ENCODE measurements around the gene TPX2. TPM values are rescaled to one million over a fixed set of nuclear protein-coding genes. Genes with fewer than 3 reads are reported as not detected.
A peak's percentile ranks its signal among the peaks of the same experiment; 100 is the strongest.

The TPX2 gene
- total and polyA plus RNA-seq, 2 donors (not counting 1 experiment from before 2014, with no cell fraction given): 0.30 to 0.31 TPM

- ATAC-seq (ENCODE audit: low read depth) (no peak), DNase-seq (no peak)
- no peak for TF ChIP-seq EZH2 (IDR thresholded peaks at IDR 0.05; ENCODE audit: borderline replicate concordance, insufficient read depth, low read depth, low read length, poor library complexity, severe bottlenecking)
- H3K79me2 ChIP-seq (ENCODE audit: control insufficient read depth, insufficient read depth, low read length): peaks cover 37% of the 10 kb centered on the region
- H2AFZ ChIP-seq (ENCODE audit: insufficient read depth, low read depth, low read length, poor library complexity, severe bottlenecking): no peak overlapping the region
- Mint-ChIP-seq H3K27ac (peak overlapping the region; percentile 56), H3K9me3 (ENCODE audit: insufficient read depth) (no peaks in the 10 kb centered on the region), H3K27me3 (no peaks in the 10 kb centered on the region), H3K4me3 (no peak overlapping the region), H3K4me1 (peaks cover 28% of the 10 kb centered on the region)
- H3K9me3 ChIP-seq (ENCODE audit: control extremely low read depth in 1 of 3, control insufficient read depth in 2 of 3, insufficient read depth in 1 of 3, low read length in 2 of 3): no peaks in the 10 kb centered on the region
- ChIA-PET CTCF (interaction anchor here (2.3 to 3.6 kb wide), 2 partner anchors 9 to 32 kb away, joined by 6 to 18 read pairs; no protein-coding TSS in a partner anchor), POLR2A (interaction anchor here (0.8 kb wide), 1 partner anchor 8 kb away, joined by 4 read pairs; no protein-coding TSS in a partner anchor)
- H3K9ac ChIP-seq (ENCODE audit: low read length): no peak overlapping the region
- peaks cover 7 to 12% of the 10 kb centered on the region in 2 experiments for H3K36me3 ChIP-seq (replicated peaks in 1 of 2; ENCODE audit: control extremely low read depth in 1 of 2, control insufficient read depth in 1 of 2, extremely low read depth in 1 of 2, insufficient read depth in 2 of 2, low read length in 1 of 2)
- no peaks in the 10 kb centered on the region for H3K27me3 ChIP-seq (replicated peaks in 1 of 4; ENCODE audit: control extremely low read depth in 1 of 4, control insufficient read depth in 3 of 4, insufficient read depth in 4 of 4, low read length in 3 of 4)
- no peaks in the 10 kb centered on the region for H4K20me1 ChIP-seq (ENCODE audit: control insufficient read depth, insufficient read depth, low read length, poor library complexity, severe bottlenecking)
- H3K27ac ChIP-seq (ENCODE audit: low read length in 2 of 2): no peak overlapping the region
- H3K4me2 ChIP-seq (replicated peaks; ENCODE audit: low read depth, low read length, poor library complexity, severe bottlenecking): no peak overlapping the region
- H3K4me3 ChIP-seq (ENCODE audit: control extremely low read depth in 1 of 5, extremely low read depth in 1 of 5, insufficient read depth in 1 of 5, low read depth in 2 of 5, low read length in 4 of 5): no peak overlapping the region
- intact Hi-C loops (cut with micrococcal nuclease): no loop called here
- WGBS (ENCODE audit: insufficient coverage): 83% methylated on average over 3 of the region's 6 CpGs
- peaks cover 9 to 21% of the 10 kb centered on the region in 2 donors for H3K4me1 ChIP-seq (ENCODE audit: control insufficient read depth in 2 of 2, insufficient read depth in 2 of 2, low read length in 2 of 2)
Measured at GRCh38 chr20:31693402-31693801, 45.7 kb upstream of the TPX2 start.

- H3K4me2 ChIP-seq (replicated peaks; ENCODE audit: low read depth, low read length, poor library complexity, severe bottlenecking): no peak overlapping the region
- H3K27ac ChIP-seq (ENCODE audit: low read length in 2 of 2): no peak overlapping the region
- DNase-seq: no peak
- no peak overlapping the region for H2AFZ ChIP-seq (ENCODE audit: insufficient read depth, low read depth, low read length, poor library complexity, severe bottlenecking)
- no peaks in the 10 kb centered on the region for H3K9me3 ChIP-seq (ENCODE audit: control extremely low read depth in 1 of 3, control insufficient read depth in 2 of 3, insufficient read depth in 1 of 3, low read length in 2 of 3)
- no peaks in the 10 kb centered on the region for H3K27me3 ChIP-seq (replicated peaks in 1 of 4; ENCODE audit: control extremely low read depth in 1 of 4, control insufficient read depth in 3 of 4, insufficient read depth in 4 of 4, low read length in 3 of 4)
- H3K27ac Mint-ChIP-seq: no peak overlapping the region
- no peaks in the 10 kb centered on the region for H4K20me1 ChIP-seq (ENCODE audit: control insufficient read depth, insufficient read depth, low read length, poor library complexity, severe bottlenecking)
- TF ChIP-seq EZH2 (IDR thresholded peaks at IDR 0.05; ENCODE audit: borderline replicate concordance, insufficient read depth, low read depth, low read length, poor library complexity, severe bottlenecking) (no peak), CTCF (IDR thresholded peaks at IDR 0.05) (no peak)
- 68% methylated on average over 3 of the region's 4 CpGs for WGBS (ENCODE audit: insufficient coverage)
- peaks cover 39% of the 10 kb centered on the region for H3K79me2 ChIP-seq (ENCODE audit: control insufficient read depth, insufficient read depth, low read length)
- no peak overlapping the region for H3K9ac ChIP-seq (ENCODE audit: low read length)
- peaks cover 7 to 12% of the 10 kb centered on the region in 2 experiments for H3K36me3 ChIP-seq (replicated peaks in 1 of 2; ENCODE audit: control extremely low read depth in 1 of 2, control insufficient read depth in 1 of 2, extremely low read depth in 1 of 2, insufficient read depth in 2 of 2, low read length in 1 of 2)
- ChIA-PET POLR2A (no interaction called here), CTCF (interaction anchor here (2.3 to 3.6 kb wide), 2 partner anchors 9 to 33 kb away, joined by 6 to 18 read pairs; no protein-coding TSS in a partner anchor)
- H3K4me3 Mint-ChIP-seq: no peak overlapping the region
- peaks cover 12 to 28% of the 10 kb centered on the region in 2 donors for H3K4me1 ChIP-seq (ENCODE audit: control insufficient read depth in 2 of 2, insufficient read depth in 2 of 2, low read length in 2 of 2)
- H3K4me3 ChIP-seq (ENCODE audit: control extremely low read depth in 1 of 5, extremely low read depth in 1 of 5, insufficient read depth in 1 of 5, low read depth in 2 of 5, low read length in 4 of 5): no peak overlapping the region
- no peaks in the 10 kb centered on the region for H3K27me3 Mint-ChIP-seq
- no peak for ATAC-seq (ENCODE audit: low read depth)
- peaks cover 34% of the 10 kb centered on the region for H3K4me1 Mint-ChIP-seq
- intact Hi-C loops (cut with micrococcal nuclease): no loop called here
- H3K9me3 Mint-ChIP-seq (ENCODE audit: insufficient read depth): no peaks in the 10 kb centered on the region
Measured at GRCh38 chr20:31693987-31694661, 45.0 kb upstream of the TPX2 start.

Measured in B cell (primary cell).